ENCODE results near the gene YARS1. TPM values are rescaled to one million over a fixed set of nuclear protein-coding genes. Genes with fewer than 3 reads are reported as not detected.
A peak's percentile ranks its signal among the peaks of the same experiment; 100 is the strongest.

The YARS1 gene
- total and polyA plus RNA-seq, 2 of the 4 experiments (the other 2 are of a cell fraction), result 100 to 166 TPM

DNA sequence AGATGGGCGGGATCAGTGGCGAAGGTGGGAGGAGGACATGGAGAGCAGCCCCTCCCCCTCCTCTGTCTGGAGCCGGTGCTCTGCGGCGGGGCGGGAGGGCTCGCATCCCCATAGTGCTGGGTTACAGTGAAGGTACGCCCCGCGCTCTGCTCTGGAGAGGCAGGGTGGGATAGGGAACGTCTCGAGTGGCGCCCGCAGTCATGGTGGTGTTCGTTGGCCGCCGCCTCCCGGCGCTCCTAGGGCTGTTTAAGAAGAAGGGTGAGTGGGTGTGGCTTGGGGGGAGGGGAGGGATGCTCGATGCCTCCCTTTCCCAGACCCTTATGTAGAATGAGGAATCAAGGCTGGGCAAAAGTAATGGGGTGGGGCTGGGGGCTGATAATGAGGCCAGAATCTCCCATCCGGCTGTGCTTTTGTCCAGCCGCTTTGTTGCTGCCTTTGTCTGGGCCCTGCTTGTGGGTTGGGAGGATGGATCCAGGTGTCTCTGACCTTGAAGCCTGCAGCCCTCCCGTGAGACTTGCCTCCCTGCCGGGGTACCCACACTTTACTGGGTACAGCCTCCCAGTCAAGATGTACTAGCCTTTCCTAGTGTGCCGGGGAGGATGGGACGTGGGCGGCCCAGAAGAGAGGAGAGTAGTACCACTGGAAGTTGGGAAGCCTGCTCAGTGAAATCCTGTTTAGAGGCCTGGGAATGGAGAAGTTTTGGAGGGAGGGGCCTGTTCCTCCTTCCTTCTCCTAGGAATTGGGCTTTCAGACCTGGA lies 51.4 kb downstream of the YARS1 start:
- Histone ChIP-seq H3K27ac (ENCODE audit: insufficient read depth, low read length) (no peak overlapping the region), H3K9ac (ENCODE audit: low read depth, low read length) (no peak overlapping the region), H4K20me1 (ENCODE audit: insufficient read depth, low read length) (0 out of 2 replicates have a peak, but pooled peaks cover 2% of the 10 kb centered on the region), H3K79me1 (ENCODE audit: low read depth in 1 of 2, low read length in 2 of 2) (peaks cover 3 to 18% of the 10 kb centered on the region in 2 experiments), H4K8ac (ENCODE audit: low read depth in 2 of 2, low read length in 2 of 2) (no peak overlapping the region), H2BK5ac (ENCODE audit: low read depth, low read length, poor library complexity, severe bottlenecking) (no peak overlapping the region), H2BK20ac (ENCODE audit: low read depth, low read length) (no peak overlapping the region), H4K5ac (ENCODE audit: low read depth, low read length) (no peak overlapping the region), H3K9me3 (ENCODE audit: control insufficient read depth, insufficient read depth, low read length) (no peaks in the 10 kb centered on the region), H2AK5ac (ENCODE audit: low read depth, low read length) (no peak overlapping the region; the same call in 1 of the 2 replicates), H2BK15ac (ENCODE audit: low read depth, low read length) (no peak overlapping the region), H3K9me1 (ENCODE audit: insufficient read depth, low read length) (peaks cover 7% of the 10 kb centered on the region), H3K18ac (ENCODE audit: low read depth, low read length) (no peak overlapping the region), H3K27me3 (ENCODE audit: control insufficient read depth, insufficient read depth, low read length) (no peaks in the 10 kb centered on the region), H4K91ac (ENCODE audit: insufficient read depth, low read depth, low read length) (no peak overlapping the region), H3K23ac (ENCODE audit: low read depth, low read length) (no peak overlapping the region), H3K4me3 (ENCODE audit: insufficient read depth, low read depth, low read length) (no peak overlapping the region), H2AFZ (replicated peaks; ENCODE audit: low read length, poor library complexity) (peak overlapping the region; percentile 46), H2BK120ac (ENCODE audit: low read depth, low read length) (no peak overlapping the region), H3K14ac (replicated peaks; ENCODE audit: low read depth, low read length) (no peak overlapping the region), H3K56ac (ENCODE audit: extremely low read depth, insufficient read depth, low read length) (no peak overlapping the region), H2AK9ac (replicated peaks; ENCODE audit: low read depth, low read length, poor library complexity) (peak overlapping the region; percentile 61), H3K4me2 (ENCODE audit: low read depth, low read length) (no peak overlapping the region), H3K36me3 (ENCODE audit: control insufficient read depth, insufficient read depth, low read length) (peaks cover 4% of the 10 kb centered on the region; the same call in 1 of the 2 replicates), H3K4ac (ENCODE audit: low read depth, low read length) (0 out of 2 replicates have a peak overlapping the region, but pooled peaks have one; percentile 48), H3K4me1 (ENCODE audit: control insufficient read depth, insufficient read depth, low read length) (peaks cover 24% of the 10 kb centered on the region)
- no peak for ATAC-seq (ENCODE audit: low read depth)
- no peak for DNase-seq
- BruUV-seq (replicated peaks), result no TSS peak
- 78% methylated on average over 4 of the region's 27 CpGs; no CpG with 5 or more reads in 1 of the 2 experiments for WGBS, 2 experiments (ENCODE audit: extremely low coverage in 2 of 2, insufficient read length in 1 of 2)
- dilution Hi-C loops (cut with HindIII; ENCODE audit: low sequenced_read_pairs, unreplicated experiment), result no loop called here
- in situ Hi-C loops (cut with MboI; ENCODE audit: low sequenced_read_pairs), result loop anchor here (5.0 kb wide), 1 partner anchor 48 kb away; no protein-coding TSS in a partner anchor
- intact Hi-C loops (cut with micrococcal nuclease), result no loop called here
- CTCF ChIA-PET, result no interaction called here
- TF ChIP-seq RCOR1 (IDR thresholded peaks at IDR 0.05; ENCODE audit: insufficient replicate concordance, low read length) (no peak), ELK1 (IDR thresholded peaks at IDR 0.05; ENCODE audit: borderline replicate concordance, low read depth, low read length) (no peak), RFX5 (IDR thresholded peaks at IDR 0.05; ENCODE audit: low read depth, low read length) (no peak), RAD21 (IDR thresholded peaks at IDR 0.05; ENCODE audit: low read length) (no peak), SMC3 (IDR thresholded peaks at IDR 0.05; ENCODE audit: low read depth, low read length) (no peak), CTCF (conservative IDR thresholded peaks at IDR 0.05; ENCODE audit: low read depth, low read length) (no peak)
- POLR2A ChIA-PET (ENCODE audit: unreplicated experiment), result no interaction called here
